MV-4-11 (cell line): ENCODE measurements around the gene TTPAL.
"Not testable (repeated sequence)": the region's sequence is repeated elsewhere in the genome, so short reads cannot be mapped to it uniquely, and the experiment has no call there.

Source experiments
- DNase-seq: peaks from one replicate; lab custom pipeline; 2025; lab: John Stamatoyannopoulos, UW

TTPAL gene

DNA sequence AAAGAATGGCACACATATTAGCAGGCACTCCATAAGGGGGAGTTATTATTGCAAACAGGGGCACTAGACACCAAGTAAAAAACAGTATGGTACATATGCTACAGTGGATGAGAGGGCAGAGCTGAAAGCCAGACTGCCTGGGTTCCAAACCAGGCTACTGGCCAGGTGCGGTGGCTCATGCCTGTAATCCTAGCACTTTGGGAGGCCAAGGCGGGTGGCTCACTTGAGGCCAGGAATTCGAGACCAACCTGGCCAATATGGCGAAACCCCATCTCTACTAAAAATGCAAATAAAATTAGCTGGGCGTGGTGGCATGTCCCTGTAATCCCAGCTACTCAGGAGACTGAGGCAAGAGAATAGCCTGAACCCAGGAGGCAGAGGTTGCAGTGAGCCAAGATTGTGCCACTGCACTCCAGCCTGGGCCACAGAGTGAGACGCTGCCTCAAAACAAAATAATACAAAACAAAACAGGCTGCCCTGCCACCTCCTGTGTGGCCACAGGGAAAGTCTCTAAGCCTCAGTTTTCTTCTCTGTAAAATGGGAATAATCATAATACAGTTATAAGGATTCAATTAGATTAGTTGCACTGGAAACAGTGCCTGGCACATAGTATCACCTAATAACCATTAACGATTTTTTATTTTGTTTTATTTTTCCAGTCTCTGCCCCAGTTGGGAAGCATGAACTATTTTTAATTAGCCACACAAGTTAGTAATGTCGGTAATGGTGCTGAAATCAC is 7.5 kb upstream of the TTPAL start:
- DNase-seq = no peak

- no peak for DNase-seq
Measured at GRCh38 chr20:44470327-44470726, 5.3 kb upstream of the TTPAL start.

GRCh38 chr20:44471481-44471882 is 4.2 kb upstream of the TTPAL start:
- DNase-seq = no peak

DNA sequence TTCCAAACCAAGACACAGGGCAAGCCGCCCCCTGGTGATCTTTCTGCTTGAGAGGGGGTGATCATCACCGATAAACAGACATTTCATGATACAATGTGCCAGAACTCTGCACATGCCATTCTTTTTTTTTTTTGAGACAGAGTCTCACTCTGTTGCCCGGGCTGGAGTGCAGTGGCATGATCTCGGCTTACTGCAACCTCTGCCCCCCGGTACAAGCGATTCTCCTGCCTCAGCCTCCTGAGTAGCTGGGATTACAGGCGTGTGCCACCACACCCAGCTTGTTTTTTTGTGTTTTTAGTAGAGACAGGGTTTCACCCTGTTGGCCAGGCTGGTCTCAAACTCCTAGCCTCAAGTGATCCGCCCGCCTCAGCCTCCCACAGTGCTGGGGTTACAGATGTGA is 3.4 kb upstream of the TTPAL start:
- DNase-seq = not testable (repeated sequence)

DNA sequence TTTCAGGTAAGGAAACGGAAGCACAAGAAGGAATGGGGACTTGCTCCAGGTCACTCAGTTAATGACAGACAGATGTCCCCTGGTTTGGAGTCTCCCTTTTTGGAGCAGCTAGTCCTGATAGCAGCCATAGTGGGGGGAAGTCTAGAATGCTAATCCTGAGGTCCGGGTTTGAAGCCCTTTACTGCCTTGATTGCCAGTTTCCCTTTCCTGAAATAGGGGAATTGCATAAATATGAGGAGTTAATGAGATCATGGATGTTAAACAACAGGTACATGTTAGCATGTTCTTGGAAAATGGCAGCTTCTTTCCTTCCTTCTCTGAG is 341 bp upstream of the TTPAL start:
- DNase-seq = no peak

DNA sequence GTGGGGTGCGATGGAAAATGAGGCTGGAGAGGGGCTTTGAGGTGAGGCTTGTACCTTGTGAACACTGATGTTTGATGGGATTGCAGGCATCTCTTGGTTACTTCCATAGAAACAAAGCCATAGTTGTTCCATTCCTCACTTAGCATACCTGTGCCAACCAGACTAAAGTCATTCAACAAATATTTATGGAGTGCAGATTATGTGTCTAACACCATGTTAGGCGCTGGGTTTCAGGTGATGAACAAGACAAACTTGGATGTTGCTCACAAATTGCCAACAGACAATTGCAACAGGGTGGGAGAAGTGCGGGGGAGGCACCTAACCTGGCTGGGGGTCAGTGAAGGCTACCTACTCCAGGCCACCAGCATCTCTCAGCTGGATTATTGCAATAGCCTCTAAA is 1.5 kb downstream of the TTPAL start:
- no peak for DNase-seq

GRCh38 chr20:44478206-44478605 is 2.5 kb downstream of the TTPAL start:
- DNase-seq = no peak

DNA sequence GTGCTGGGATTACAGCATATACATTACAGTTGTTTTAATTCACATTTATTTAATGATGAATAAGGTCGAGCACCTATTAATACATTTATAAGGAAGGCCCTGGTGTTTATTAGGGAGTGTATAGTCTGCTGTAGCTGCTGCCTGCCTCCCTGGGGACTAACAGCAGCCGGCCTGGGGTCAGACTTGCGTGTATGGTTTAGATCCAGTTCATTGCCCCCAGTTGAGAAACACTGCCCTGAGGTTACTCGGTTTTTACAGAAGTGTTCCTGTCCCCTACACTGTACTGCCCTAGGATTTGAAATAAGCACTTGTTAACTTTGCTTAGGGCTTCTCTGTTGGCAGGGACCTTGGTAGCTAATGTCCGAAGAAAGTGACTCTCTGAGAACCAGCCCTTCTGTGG is 4.0 kb downstream of the TTPAL start:
- DNase-seq = no peak

- no peak for DNase-seq
Measured at GRCh38 chr20:44480097-44480496, 4.4 kb downstream of the TTPAL start.

DNA sequence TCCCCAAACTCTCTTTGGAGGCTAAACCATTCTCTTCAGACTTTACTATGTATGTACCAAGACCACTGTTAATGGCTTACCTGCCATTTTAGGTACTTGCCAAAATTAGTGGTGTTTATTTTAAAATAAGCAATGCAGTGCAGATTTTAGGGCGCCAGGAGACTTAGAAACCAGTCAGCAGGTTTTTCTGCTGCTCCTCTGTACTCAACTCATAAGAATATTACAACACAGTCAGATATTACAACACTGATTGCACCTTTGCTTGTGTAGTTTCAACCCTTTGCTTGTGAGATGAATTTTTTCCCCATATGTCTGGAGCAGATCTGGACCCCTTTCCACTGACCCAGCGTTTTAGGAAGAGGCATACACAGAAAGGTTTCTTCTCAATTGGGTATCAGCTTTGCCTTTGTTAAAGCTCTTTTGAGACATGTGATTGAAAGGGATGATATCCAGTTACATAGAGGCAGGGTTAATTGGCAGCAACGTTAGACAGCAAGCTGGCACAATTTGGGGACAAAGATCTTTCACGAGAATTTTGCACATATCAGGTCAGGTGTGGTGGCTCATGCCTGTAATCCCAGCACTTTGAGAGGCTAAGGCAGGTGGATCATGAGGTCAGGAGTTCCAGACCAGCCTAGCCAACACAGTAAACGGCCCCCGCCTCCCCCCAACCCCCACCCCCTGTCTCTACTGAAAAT is 6.2 kb downstream of the TTPAL start:
- no peak for DNase-seq

DNA sequence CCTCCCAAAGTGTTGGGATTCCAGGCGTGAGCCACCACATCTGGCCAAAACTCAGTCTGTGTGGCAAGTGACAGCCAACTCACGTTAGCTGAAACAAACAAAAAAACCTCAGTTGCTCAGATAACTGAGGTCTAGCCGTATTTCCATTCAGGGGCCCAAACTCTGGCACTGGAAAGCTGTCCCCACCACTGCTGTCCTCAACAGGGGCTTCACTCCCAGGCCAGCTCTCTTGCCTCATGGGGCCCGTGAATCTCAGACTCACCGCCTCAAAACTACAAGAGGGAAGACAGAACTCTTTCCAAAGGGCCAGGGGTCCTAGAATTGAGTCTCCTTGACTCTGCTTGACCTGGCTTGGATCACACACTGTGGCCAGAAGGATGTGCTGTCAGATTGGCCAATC is 7.4 kb downstream of the TTPAL start:
- no peak for DNase-seq

- no peak for DNase-seq
Measured at GRCh38 chr20:44485078-44485829, 9.6 kb downstream of the TTPAL start.

- no peak for DNase-seq
Measured at GRCh38 chr20:44485830-44486198, 10.1 kb downstream of the TTPAL start.

GRCh38 chr20:44488551-44488950 is 12.9 kb downstream of the TTPAL start:
- no peak for DNase-seq

- no peak for DNase-seq
Measured at GRCh38 chr20:44489223-44489622, 13.5 kb downstream of the TTPAL start.

- no peak for DNase-seq
Measured at GRCh38 chr20:44489931-44490330, 14.3 kb downstream of the TTPAL start.

DNA sequence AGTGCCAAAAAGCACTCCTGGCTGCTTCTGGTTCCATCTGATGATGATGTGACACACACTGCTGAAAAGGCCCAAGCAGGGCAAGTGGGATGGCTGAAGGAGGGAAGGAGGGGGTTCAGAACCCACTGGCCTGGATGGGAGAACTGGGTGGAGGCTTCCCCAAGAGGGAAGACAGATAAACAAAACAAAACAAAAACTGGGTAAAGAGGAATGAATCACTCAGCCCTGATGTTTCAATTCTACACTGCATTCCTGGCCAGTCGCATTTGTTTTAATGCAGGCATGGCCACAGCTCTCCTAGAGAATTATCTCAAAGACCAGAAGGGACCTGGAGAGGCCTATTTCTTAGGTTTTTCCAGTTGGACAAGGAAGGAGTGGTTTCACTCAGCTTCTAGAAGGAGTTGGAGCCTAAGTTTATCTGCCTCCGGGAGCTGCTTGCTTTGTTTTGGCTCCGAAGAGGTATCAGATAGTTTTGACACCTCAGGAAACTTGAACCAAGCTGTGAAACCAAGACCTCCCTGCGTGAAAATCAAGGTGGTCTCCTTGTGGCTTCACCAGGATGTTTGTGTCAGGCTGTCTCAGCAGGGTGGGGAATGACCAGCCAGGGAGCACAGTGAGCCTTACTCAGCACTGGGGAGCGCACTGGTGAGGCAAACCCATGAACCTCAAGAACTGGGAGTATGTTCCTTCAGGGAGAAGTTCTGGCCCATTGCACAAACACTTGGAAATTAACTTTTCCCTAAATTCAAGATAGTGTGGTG is 16.1 kb downstream of the TTPAL start:
- DNase-seq = no peak

- no peak for DNase-seq
Measured at GRCh38 chr20:44494266-44494665, 18.6 kb downstream of the TTPAL start.

GRCh38 chr20:44494681-44495080 is 19.0 kb downstream of the TTPAL start:
- no peak for DNase-seq

DNA sequence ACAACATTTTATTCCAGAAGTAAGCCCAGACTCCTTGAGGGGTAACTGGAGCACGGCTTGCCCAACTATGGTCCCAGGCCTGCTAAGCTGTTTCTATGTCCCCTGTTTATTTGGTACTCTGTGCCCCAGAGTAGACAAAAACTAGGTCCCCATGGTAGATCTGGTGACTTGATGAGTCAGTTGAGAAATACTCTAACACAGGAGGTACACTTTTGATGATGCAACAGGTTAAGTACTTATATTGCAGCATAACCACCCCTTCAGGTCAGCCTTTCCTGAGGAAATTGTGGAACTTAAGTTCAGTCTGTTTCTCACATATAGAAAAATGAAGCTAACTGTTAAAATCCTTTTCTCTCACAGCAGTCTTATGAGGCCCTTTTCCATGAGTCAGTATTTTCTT is 19.6 kb downstream of the TTPAL start:
- DNase-seq = peak; percentile 39

GRCh38 chr20:44495802-44496481 is 20.3 kb downstream of the TTPAL start:
- no peak for DNase-seq

GRCh38 chr20:44496976-44497375 is 21.3 kb downstream of the TTPAL start:
- DNase-seq = no peak
